ENCODE data around the gene CLIP4. TPM values are rescaled to one million over a fixed set of nuclear protein-coding genes. Genes with fewer than 3 reads are reported as not detected.

The CLIP4 gene
- total and polyA plus RNA-seq, 2 of the 4 experiments (the other 2 are of a cell fraction) = 29.7 to 66.3 TPM

DNA sequence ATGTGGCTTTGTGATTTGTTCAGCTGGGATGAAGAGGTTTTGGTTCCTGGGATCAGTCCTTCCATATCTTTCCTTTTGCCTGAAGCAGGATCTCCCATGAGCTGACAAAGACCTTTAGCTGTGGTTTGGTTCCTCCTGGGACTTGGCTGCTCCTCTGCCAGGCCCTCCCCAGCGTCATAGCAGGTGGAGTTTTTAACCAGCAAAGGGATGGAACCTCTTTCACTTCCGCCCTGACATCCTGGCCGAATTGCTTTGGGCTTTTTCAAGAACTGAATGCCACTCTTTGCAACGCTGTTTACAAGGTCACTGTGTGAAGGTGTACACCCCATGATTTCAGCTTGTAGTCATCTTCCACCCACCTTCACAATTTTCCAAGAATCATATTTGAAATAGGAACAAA, 41.3 kb upstream of the CLIP4 start:
- no peak overlapping the region for H3K4me2 ChIP-seq (ENCODE audit: low read depth, low read length)
- no peak overlapping the region for H3K4ac ChIP-seq (ENCODE audit: low read depth, low read length)
- ChIA-PET CTCF (no interaction called here), POLR2A (ENCODE audit: unreplicated experiment) (no interaction called here)
- no peak overlapping the region for H2BK15ac ChIP-seq (ENCODE audit: low read depth, low read length)
- no peak overlapping the region; the same call in 1 of the 2 replicates for H4K91ac ChIP-seq (ENCODE audit: insufficient read depth, low read depth, low read length)
- ATAC-seq (ENCODE audit: low read depth) (no peak), DNase-seq (no peak)
- no peaks in the 10 kb centered on the region for H3K36me3 ChIP-seq (ENCODE audit: control insufficient read depth, insufficient read depth, low read length)
- no peak overlapping the region for H3K14ac ChIP-seq (replicated peaks; ENCODE audit: low read depth, low read length)
- intact Hi-C loops (cut with micrococcal nuclease) = no loop called here
- BruUV-seq (replicated peaks) = no TSS peak
- no peak overlapping the region for H2BK5ac ChIP-seq (ENCODE audit: low read depth, low read length, poor library complexity, severe bottlenecking)
- no peaks in the 10 kb centered on the region for H3K79me1 ChIP-seq (ENCODE audit: low read depth in 1 of 2, low read length in 2 of 2)
- no peak overlapping the region for H2BK120ac ChIP-seq (ENCODE audit: low read depth, low read length)
- no peak overlapping the region for H3K56ac ChIP-seq (ENCODE audit: extremely low read depth, insufficient read depth, low read length)
- H2AK5ac ChIP-seq (ENCODE audit: low read depth, low read length) = no peak overlapping the region
- no peak overlapping the region for H4K5ac ChIP-seq (ENCODE audit: low read depth, low read length)
- H3K27ac ChIP-seq (ENCODE audit: insufficient read depth, low read length) = no peak overlapping the region
- no peak overlapping the region for H3K4me3 ChIP-seq (ENCODE audit: insufficient read depth, low read depth, low read length)
- no peaks in the 10 kb centered on the region for H4K20me1 ChIP-seq (ENCODE audit: insufficient read depth, low read length)
- in situ Hi-C loops (cut with MboI; ENCODE audit: low sequenced_read_pairs) = no loop called here
- H3K9ac ChIP-seq (ENCODE audit: low read depth, low read length) = no peak overlapping the region
- peaks cover 6% of the 10 kb centered on the region for H3K27me3 ChIP-seq (ENCODE audit: control insufficient read depth, insufficient read depth, low read length)
- dilution Hi-C loops (cut with HindIII; ENCODE audit: low sequenced_read_pairs, unreplicated experiment) = no loop called here
- no peaks in the 10 kb centered on the region; the same call in 1 of the 2 replicates for H3K9me3 ChIP-seq (ENCODE audit: control insufficient read depth, insufficient read depth, low read length)
- no peak overlapping the region for H4K8ac ChIP-seq (ENCODE audit: low read depth in 2 of 2, low read length in 2 of 2)
- no peak overlapping the region for H2AK9ac ChIP-seq (replicated peaks; ENCODE audit: low read depth, low read length, poor library complexity)
- 83% methylated on average over 4 of the region's 4 CpGs; no CpG with 5 or more reads in 1 of the 2 experiments for WGBS, 2 experiments (ENCODE audit: extremely low coverage in 2 of 2, insufficient read length in 1 of 2)
- no peak overlapping the region for H2BK20ac ChIP-seq (ENCODE audit: low read depth, low read length)
- H3K23ac ChIP-seq (ENCODE audit: low read depth, low read length) = no peak overlapping the region
- no peak for TF ChIP-seq MAFK (IDR thresholded peaks at IDR 0.05; ENCODE audit: low read depth, low read length)
- no peak for TF ChIP-seq POLR2A (IDR thresholded peaks at IDR 0.05; ENCODE audit: low read depth, low read length)
- no peak for TF ChIP-seq NFE2L2 (IDR thresholded peaks at IDR 0.05; ENCODE audit: low read depth, low read length)
- no peak for TF ChIP-seq RAD21 (IDR thresholded peaks at IDR 0.05; ENCODE audit: low read length)
- TF ChIP-seq RFX5 (IDR thresholded peaks at IDR 0.05; ENCODE audit: low read depth, low read length) = no peak
- no peak for TF ChIP-seq MAZ (IDR thresholded peaks at IDR 0.05; ENCODE audit: borderline replicate concordance, low read depth, low read length)
- no peak for TF ChIP-seq BHLHE40 (IDR thresholded peaks at IDR 0.05; ENCODE audit: low read depth, low read length)
- no peak overlapping the region for H2AFZ ChIP-seq (replicated peaks; ENCODE audit: low read length, poor library complexity)
- no peak overlapping the region for H3K18ac ChIP-seq (ENCODE audit: low read depth, low read length)
- H3K4me1 ChIP-seq (ENCODE audit: control insufficient read depth, insufficient read depth, low read length) = no peaks in the 10 kb centered on the region
- H3K9me1 ChIP-seq (ENCODE audit: insufficient read depth, low read length) = no peaks in the 10 kb centered on the region
